Measurements from ENCODE around the gene DCD. TPM values are rescaled to one million over a fixed set of nuclear protein-coding genes. Genes with fewer than 3 reads are reported as not detected.
A peak's percentile ranks its signal among the peaks of the same experiment; 100 is the strongest.

Gene DCD
- total and polyA plus RNA-seq, 2 of the 8 experiments (the other 6 are each of a cell fraction or from before 2014, with no cell fraction given), result not detected

DNA sequence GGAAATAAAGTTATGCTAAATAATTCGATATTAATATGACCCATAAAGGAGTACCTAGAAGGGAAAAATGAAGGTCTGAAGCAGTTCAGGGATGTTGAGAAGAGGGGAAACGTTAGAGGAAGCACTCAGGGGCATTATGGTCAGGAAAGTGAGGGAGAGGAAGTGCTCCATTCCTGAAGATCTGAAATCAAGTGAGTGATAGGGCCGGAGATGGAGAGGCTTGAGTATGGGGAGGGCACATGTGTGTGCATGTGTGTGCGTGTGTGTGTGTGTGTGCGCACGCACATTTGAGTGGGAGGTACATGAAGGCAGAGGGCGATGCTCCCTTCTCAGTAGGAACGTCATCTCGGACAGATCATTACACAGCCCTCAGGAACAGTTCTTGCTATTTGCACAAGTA lies 4.9 kb upstream of the DCD start:
- Histone ChIP-seq H2BK12ac (ENCODE audit: low read depth, low read length) (no peak overlapping the region; the same call in 1 of the 2 replicates), H3K18ac (ENCODE audit: extremely low read depth, low read length) (no peak overlapping the region), H3K4ac (replicated peaks; ENCODE audit: insufficient read length, low read depth, low read length) (no peak overlapping the region), H4K5ac (ENCODE audit: insufficient read length, low read depth, low read length) (no peak overlapping the region), H2BK20ac (ENCODE audit: low read length) (no peak overlapping the region), H4K91ac (replicated peaks; ENCODE audit: insufficient read length, low read length) (no peak overlapping the region), H2BK5ac (ENCODE audit: low read depth, low read length) (no peak overlapping the region), H4K8ac (ENCODE audit: extremely low read depth, insufficient read depth, low read length) (no peak overlapping the region), H4K20me1 (replicated peaks in 1 of 2; ENCODE audit: control insufficient read depth in 1 of 2, insufficient read depth in 2 of 2, low read length in 2 of 2) (no peaks in the 10 kb centered on the region), H3K4me2 (ENCODE audit: insufficient read depth in 1 of 2, low read depth in 2 of 2, low read length in 2 of 2) (no peak overlapping the region), H2AK5ac (ENCODE audit: low read depth, low read length) (no peak overlapping the region), H3K9me3 (ENCODE audit: insufficient read depth in 2 of 2, low read depth in 1 of 2, low read length in 1 of 2) (no peaks in the 10 kb centered on the region), H2BK120ac (replicated peaks; ENCODE audit: low read depth, low read length) (no peak overlapping the region), H2BK15ac (ENCODE audit: low read length) (peak overlapping the region; percentile 63; the same call in 1 of the 2 replicates), H3K27ac (ENCODE audit: low read depth, low read length) (no peak overlapping the region), H3K14ac (ENCODE audit: insufficient read length) (no peak overlapping the region), H3K9ac (replicated peaks in 1 of 4; ENCODE audit: extremely low read depth in 1 of 4, low read depth in 3 of 4, low read length in 3 of 4) (no peak overlapping the region), H3K23me2 (ENCODE audit: low read depth, low read length) (no peaks in the 10 kb centered on the region; the same call in 1 of the 2 replicates), H3K4me3 (ENCODE audit: extremely low read depth in 1 of 4, insufficient read depth in 2 of 4, low read depth in 3 of 4, low read length in 4 of 4) (no peak overlapping the region), H3K56ac (replicated peaks; ENCODE audit: insufficient read length, low read depth, low read length) (no peak overlapping the region), H3K4me1 (replicated peaks in 1 of 4; ENCODE audit: control insufficient read depth in 3 of 4, insufficient read depth in 4 of 4, low read length in 3 of 4) (peaks cover 0 to 1% (median 0%) of the 10 kb centered on the region in 4 experiments; a peak in 2 of 7 replicates), H3K23ac (ENCODE audit: insufficient read length) (no peak overlapping the region), H3K36me3 (ENCODE audit: control insufficient read depth in 2 of 4, insufficient read depth in 4 of 4, low read length in 3 of 4) (no peaks in the 10 kb centered on the region), H3K79me2 (ENCODE audit: control insufficient read depth in 1 of 2, insufficient read depth in 2 of 2, low read length in 2 of 2) (no peaks in the 10 kb centered on the region), H3K27me3 (replicated peaks in 1 of 4; ENCODE audit: control insufficient read depth in 3 of 4, extremely low read depth in 1 of 4, insufficient read depth in 3 of 4, low read length in 3 of 4) (peaks cover 0 to 1% (median 0%) of the 10 kb centered on the region in 4 experiments; a peak in 2 of 7 replicates), H3K79me1 (ENCODE audit: low read depth, low read length) (no peaks in the 10 kb centered on the region), H2AFZ (ENCODE audit: low read length) (no peak overlapping the region)
- 85% methylated on average over 9 of the region's 9 CpGs; no CpG with 5 or more reads in 1 of the 2 experiments for WGBS, 2 experiments (ENCODE audit: extremely low coverage in 1 of 2, insufficient coverage in 1 of 2, insufficient read length in 1 of 2, insufficient replicate concordance in 2 of 2, low coverage in 1 of 2, low lambda C conversion rate in 2 of 2, missing lambda C conversion rate in 1 of 2)
- ChIA-PET CTCF (ENCODE audit: partially characterized antibody) (interaction anchor here (1.2 to 1.6 kb wide), 4 partner anchors 27 to 36 kb away, joined by 4 to 8 read pairs (median 6); no protein-coding TSS in a partner anchor), POLR2A (ENCODE audit: partially characterized antibody) (interaction anchor here (2.1 kb wide), 1 partner anchor 12 kb away, joined by 4 read pairs; no protein-coding TSS in a partner anchor)
- no peak for DNase-seq (ENCODE audit: low read depth in 1 of 2, low spot score in 2 of 2)
- FAIRE-seq, result no peak
- TF ChIP-seq FOSL1 (IDR thresholded peaks at IDR 0.05; ENCODE audit: insufficient read depth, low read depth, low read length) (no peak), JUN (IDR thresholded peaks at IDR 0.05; ENCODE audit: low read depth, low read length) (no peak), EZH2 (IDR thresholded peaks at IDR 0.05; ENCODE audit: low read depth, low read length, severe bottlenecking) (no peak), GABPA (IDR thresholded peaks at IDR 0.05; ENCODE audit: borderline replicate concordance, insufficient read depth, low read length) (no peak), POLR2AphosphoS5 (IDR thresholded peaks at IDR 0.05; ENCODE audit: low read depth, low read length) (no peak), BRCA1 (IDR thresholded peaks at IDR 0.05; ENCODE audit: low read depth, low read length) (no peak), BCL11A (IDR thresholded peaks at IDR 0.05; ENCODE audit: low read depth in 2 of 2, low read length in 2 of 2) (no peak), BACH1 (IDR thresholded peaks at IDR 0.05; ENCODE audit: low read length) (no peak)
- TF ChIP-seq, protein P1, sequence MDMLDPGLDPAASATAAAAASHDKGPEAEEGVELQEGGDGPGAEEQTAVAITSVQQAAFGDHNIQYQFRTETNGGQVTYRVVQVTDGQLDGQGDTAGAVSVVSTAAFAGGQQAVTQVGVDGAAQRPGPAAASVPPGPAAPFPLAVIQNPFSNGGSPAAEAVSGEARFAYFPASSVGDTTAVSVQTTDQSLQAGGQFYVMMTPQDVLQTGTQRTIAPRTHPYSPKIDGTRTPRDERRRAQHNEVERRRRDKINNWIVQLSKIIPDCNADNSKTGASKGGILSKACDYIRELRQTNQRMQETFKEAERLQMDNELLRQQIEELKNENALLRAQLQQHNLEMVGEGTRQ (IDR thresholded peaks at IDR 0.05; ENCODE audit: low read length), result no peak
- TF ChIP-seq, protein P2, sequence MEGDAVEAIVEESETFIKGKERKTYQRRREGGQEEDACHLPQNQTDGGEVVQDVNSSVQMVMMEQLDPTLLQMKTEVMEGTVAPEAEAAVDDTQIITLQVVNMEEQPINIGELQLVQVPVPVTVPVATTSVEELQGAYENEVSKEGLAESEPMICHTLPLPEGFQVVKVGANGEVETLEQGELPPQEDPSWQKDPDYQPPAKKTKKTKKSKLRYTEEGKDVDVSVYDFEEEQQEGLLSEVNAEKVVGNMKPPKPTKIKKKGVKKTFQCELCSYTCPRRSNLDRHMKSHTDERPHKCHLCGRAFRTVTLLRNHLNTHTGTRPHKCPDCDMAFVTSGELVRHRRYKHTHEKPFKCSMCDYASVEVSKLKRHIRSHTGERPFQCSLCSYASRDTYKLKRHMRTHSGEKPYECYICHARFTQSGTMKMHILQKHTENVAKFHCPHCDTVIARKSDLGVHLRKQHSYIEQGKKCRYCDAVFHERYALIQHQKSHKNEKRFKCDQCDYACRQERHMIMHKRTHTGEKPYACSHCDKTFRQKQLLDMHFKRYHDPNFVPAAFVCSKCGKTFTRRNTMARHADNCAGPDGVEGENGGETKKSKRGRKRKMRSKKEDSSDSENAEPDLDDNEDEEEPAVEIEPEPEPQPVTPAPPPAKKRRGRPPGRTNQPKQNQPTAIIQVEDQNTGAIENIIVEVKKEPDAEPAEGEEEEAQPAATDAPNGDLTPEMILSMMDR (IDR thresholded peaks at IDR 0.05; ENCODE audit: control extremely low read depth in 1 of 3, insufficient read depth in 1 of 3, low read depth in 1 of 3, low read length in 3 of 3), result no peak
